COLO668 (cell line): Measurements from ENCODE around the gene PKD1L1.

Source experiments
- DNase-seq: peaks from one replicate; lab custom pipeline; 2025; ENCODE audit not compliant: unreplicated experiment; lab: John Stamatoyannopoulos, UW

PKD1L1 gene

DNA sequence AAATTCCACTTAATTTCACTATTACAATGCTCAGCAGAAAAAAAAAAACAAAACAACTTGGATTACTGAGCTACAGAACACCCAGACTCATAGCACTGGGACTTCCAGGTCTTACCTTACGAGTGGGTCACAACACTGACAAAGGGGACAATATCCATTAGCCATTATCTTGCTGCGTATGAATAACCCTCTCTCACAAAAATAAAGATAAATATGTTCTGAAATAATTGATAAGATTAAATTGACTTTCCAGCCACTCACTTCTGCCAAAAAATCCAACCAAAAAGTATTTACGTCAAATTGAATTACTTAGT, 128.7 kb downstream of the PKD1L1 start:
- no peak for DNase-seq

GRCh38 chr7:47818796-47819606, 129.3 kb downstream of the PKD1L1 start:
- DNase-seq = peak; percentile 76

- no peak for DNase-seq
These were observed 130.3 kb downstream of the PKD1L1 start for GRCh38 chr7:47817917-47818316.

GRCh38 chr7:47816647-47817046, 131.6 kb downstream of the PKD1L1 start:
- DNase-seq = no peak

DNA sequence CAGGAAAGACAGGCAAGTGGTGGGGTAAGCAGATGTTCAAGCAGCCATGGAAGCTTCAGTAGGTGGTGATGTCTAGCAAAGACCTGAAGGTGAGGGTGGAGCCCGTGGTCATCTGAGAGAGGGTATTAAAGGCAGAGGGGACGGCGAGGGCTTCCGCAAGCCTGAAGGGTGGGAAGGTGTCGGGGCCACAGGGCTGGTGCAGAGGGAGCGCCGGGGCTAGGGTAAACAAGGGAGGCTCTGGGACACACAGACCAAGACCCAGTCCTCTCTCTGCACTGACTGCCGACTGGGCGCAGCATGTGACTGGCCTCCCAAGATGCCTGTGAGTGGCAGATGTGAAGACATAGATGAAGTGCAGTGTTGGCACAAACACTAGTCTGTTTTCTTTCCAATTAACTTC, 132.4 kb downstream of the PKD1L1 start:
- DNase-seq = no peak

DNA sequence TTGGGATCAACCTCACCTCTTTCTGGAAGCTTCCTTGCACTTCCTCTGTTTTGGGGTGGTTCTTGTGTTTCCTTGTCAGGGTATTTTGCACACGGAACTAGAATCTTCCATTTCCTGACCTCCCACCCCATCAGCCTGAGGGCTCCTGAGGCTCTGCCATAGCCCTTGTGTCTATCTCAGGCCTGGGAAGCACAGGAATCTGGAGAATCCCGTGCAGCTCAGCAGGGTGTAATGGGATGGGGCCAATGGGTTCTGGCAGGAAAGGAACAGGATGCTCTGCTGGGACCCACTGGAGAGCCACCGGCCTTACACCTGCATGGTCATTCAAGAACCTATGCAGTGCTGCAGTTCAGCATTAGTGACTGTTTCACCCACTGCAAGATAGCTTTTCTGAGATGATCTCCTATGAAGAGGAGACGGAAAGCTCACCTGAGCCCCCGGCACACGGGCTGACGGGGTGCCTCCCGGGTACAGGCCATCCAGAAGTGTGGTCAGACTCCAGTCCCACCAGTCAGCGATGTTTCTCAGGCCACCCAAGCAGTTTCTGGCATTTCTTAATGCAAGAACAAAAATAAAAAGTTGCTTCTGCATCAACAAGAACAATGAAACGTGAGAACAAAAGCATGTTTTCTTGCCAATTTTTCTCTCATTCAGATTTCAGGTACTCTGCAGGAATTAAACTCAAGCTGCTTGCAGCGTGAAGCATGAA, 133.2 kb downstream of the PKD1L1 start:
- DNase-seq = no peak

- DNase-seq = no peak
These were observed 134.5 kb downstream of the PKD1L1 start for GRCh38 chr7:47813620-47814260.

DNA sequence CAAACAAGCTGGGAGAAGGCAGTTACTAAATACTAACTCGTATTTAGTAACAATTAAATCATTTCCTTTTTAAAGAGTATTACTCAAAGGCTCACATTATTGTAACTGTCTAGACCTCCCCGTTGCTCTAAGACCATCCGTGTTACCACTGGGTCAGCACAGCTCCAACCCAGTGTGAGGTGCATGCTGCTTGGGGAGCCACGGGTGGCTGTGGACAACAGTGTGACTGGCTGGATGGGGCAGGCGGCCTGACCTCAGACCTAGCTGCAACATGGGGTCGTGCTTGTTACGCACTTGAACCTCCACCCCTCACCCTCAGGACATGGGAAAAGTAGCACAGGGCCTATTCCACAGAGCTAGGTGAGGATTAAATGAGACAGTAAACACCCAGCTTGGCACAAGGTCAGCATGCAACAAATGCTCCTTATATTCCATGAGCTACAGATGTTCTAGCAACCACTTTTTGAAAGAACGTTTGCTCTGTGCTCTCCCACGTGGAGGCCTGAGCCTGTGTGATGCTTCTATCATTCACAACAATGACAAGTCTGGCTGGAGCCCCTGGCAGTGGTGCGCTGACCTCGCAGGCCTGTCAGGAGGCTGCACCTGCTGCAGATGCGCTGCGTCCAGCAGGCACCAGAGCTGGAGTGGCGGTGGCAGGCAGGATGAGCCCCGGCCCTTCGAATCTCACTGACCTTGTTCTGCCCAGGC, 135.7 kb downstream of the PKD1L1 start:
- DNase-seq = peak; percentile 55

GRCh38 chr7:47811632-47812380, 136.5 kb downstream of the PKD1L1 start:
- DNase-seq = no peak

DNA sequence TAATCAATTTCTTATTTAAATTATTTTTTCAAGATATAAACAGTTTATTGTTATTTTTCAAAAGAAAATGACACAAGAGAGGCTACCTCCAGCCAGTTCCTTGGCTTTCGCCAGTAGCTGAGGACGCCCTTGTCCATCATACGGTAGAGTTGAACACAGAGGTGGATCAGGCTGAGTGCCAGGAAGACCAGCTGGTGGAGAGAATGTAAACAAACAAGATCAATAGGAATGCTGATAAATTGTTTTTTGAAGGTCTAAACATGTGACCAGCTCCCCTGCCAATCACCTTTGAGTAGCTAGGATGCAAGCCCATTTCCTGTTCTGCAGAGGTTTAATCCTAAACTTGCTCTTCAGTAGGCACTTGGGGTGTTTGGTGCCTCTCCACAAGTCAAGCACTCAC, 138.9 kb downstream of the PKD1L1 start:
- peak; percentile 68 for DNase-seq

DNA sequence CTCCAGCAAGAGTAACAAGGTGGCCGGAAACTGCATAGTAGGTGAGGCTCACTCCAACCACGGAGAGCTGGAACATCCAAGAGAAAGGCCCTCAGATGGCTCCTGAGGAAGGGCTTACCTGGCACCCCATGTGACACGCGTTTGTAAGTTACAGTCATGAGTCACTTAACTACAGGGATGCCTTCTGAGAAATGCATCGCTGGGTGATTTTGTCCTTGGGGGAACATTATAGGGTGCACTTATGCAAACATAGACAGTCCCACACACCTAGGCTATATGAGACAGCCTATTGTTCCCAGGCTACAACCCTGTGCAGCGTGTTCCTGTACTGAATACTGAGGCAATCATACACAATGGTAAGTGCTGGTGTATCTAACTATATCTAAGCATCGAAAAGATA, 139.9 kb downstream of the PKD1L1 start:
- DNase-seq = no peak

DNA sequence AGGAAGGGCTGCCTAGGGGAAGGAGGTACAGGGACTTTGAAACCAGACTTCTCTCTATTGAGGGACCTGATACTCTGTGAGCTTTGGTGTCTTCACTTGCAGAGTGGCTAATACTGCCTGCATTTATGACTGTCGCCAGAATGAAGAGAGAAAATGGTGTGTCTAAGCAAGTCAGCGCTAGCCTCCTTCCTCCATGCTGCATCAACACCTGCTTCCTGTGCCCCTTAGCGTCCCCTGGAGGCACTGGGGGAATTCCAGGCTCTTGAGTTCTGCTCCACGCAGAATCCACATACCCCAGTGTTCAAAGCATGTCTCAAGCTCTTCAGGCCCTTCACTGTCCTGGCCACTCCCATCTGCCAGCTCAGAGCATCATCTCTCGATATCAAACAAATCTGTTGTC, 140.5 kb downstream of the PKD1L1 start:
- no peak for DNase-seq

DNA sequence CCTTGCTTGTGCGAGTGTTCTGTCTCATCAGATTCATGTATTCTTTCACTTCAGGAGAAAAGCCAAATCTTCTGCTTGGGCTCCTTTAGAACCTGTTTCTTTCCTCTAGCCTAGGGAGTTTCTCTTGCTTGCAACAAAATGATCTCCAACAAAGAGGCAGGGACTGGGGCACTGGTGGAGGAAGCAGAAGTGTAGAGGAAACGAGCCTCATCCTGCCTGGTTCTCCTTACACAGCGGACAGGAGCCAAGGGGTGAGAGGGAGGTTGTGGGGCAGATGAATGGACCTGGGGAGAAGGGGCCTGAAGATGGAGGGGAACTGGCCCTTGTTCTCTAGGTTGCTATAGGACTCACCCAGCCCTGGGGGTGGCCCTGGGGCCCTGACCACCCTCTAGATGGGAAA, 141.1 kb downstream of the PKD1L1 start:
- no peak for DNase-seq

GRCh38 chr7:47806701-47807103, 141.6 kb downstream of the PKD1L1 start:
- no peak for DNase-seq

- DNase-seq = no peak
These were observed 143.3 kb downstream of the PKD1L1 start for GRCh38 chr7:47804767-47805545.

GRCh38 chr7:47803846-47804245, 144.4 kb downstream of the PKD1L1 start:
- peak; percentile 30 for DNase-seq

GRCh38 chr7:47803025-47803424, 145.2 kb downstream of the PKD1L1 start:
- DNase-seq = no peak

DNA sequence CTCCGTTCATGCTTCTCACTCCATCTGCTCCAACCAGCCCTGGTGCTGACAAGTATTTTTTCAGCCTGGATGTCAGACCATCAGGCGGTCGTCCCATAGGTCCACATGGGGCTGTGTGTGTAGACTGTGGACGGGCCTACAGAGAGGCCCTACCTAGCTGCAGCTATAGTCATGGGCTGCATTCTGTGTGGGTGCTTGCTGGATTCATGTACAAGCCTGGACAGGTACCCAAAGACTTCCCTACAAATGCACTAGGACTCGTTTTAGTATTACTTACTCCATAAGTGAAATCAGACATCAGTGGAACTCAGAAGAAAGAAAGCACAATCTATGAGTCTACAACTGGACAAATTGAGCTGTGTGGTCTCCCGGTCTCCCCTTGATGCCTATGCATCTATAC, 146.8 kb downstream of the PKD1L1 start:
- DNase-seq = no peak

DNA sequence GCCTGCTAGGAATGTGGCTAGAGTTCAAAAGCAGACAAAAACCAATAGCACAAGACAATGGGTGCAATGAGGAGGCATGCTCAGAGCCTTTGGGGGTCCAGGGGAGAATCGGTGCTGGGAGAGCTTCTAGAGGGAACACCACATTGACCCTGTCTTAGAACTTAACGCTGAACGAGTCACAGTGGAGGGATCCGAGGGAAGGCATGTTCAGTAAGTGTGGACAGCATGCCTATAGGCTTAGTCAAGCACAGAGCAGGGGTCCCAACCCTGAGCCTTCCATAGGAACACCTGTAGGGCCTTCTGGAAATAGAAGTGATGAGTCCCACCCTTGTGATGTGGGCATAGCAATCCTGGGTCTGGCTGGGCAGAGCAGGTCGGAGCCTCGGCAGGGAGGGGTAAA, 148.7 kb downstream of the PKD1L1 start:
- DNase-seq = no peak

DNA sequence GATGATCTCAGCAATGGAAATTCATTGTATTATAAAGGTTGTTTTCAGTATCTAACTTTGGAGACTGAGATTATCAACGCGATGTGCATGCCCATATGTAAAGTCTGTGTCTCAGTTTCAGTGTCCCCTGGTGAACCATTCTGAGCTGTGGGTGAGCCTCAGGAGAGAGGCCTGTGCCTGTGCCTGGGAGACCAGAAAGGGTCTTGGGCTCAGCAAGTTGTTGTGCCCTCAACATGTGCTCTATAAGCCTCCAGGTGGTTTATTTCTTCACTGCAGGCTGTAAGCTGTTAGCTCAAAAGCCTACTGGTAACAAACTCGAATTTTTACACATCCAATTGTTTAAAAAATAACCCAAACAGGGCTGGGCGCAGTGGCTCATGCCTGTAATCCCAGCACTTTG, 151.9 kb downstream of the PKD1L1 start:
- DNase-seq = no peak
